Activated CD4-positive, alpha-beta T cell treated with anti-CD3 and anti-CD28 coated beads for 36 hours (primary cell): Measurements from ENCODE around the gene FGFR3. TPM values are rescaled to one million over a fixed set of nuclear protein-coding genes. Genes with fewer than 3 reads are reported as not detected.

Source experiments
- ATAC-seq: fragments of 200-7000 bp; cut with Tn5 transposase; one replicate; pipeline ENCODE4 v1.10.0; 2021; ENCODE audit warnings: mild to moderate bottlenecking, moderate library complexity
- CTCF ChIA-PET: fragments of 350-600 bp; sonication (Branson Sonifier 250); formaldehyde crosslinking; loops from one replicate; lab custom pipeline; 2021; ENCODE audit warnings: antibody characterized with exemption; lab: Charles Lee
- POLR2A ChIA-PET: fragments of 350-600 bp; sonication (Branson Sonifier 250); formaldehyde crosslinking; loops from one replicate; lab custom pipeline; 2021; ENCODE audit warnings: antibody characterized with exemption, inconsistent platforms; lab: Charles Lee
- DNase-seq: peaks from one replicate; pipeline ENCODE4 v3.0.0-alpha.2; 2020
- H3K27ac Mint-ChIP-seq: one replicate; pipeline ENCODE4 v1.8.0; 2021; ENCODE audit warnings: mixed read lengths
- H3K27me3 Mint-ChIP-seq: one replicate; pipeline ENCODE4 v1.8.0; 2021; ENCODE audit warnings: mixed read lengths
- H3K36me3 Mint-ChIP-seq: one replicate; pipeline ENCODE4 v1.8.0; 2021; ENCODE audit warnings: low read depth, mixed read lengths
- H3K4me1 Mint-ChIP-seq: one replicate; pipeline ENCODE4 v1.8.0; 2021; ENCODE audit warnings: mixed read lengths
- H3K4me3 Mint-ChIP-seq: one replicate; pipeline ENCODE4 v1.8.0; 2021; ENCODE audit warnings: mild to moderate bottlenecking, moderate library complexity, mixed read lengths
- H3K9me3 Mint-ChIP-seq: one replicate; pipeline ENCODE4 v1.8.0; 2021; ENCODE audit warnings: low read depth, mixed read lengths
- intact Hi-C, 2 experiments: fragments of 100-400 bp; cut with DNase I in 1 of 2; cut with micrococcal nuclease in 1 of 2; formaldehyde crosslinking; loops; one replicate each; pipeline versions ENCODE4 v1.14.2 to v1.15.1; 2022 to 2024; cut with DNase I, micrococcal nuclease
- total RNA-seq, 2 experiments: library from RNA; stranded (reverse); gene quantifications; one replicate each; pipeline ENCODE4 v1.2.3, GENCODE V29; 2021

Gene FGFR3
- total RNA-seq, 2 experiments from 2014 or later: 0.11 TPM; not detected in 1

- Mint-ChIP-seq H3K9me3 (no peaks in the 10 kb centered on the region), H3K4me1 (no peaks in the 10 kb centered on the region)
- intact Hi-C loops: no loop called here
These were observed 13.7 kb downstream of the FGFR3 start for GRCh38 chr4:1806596-1807331.

GRCh38 chr4:1807332-1807777 lies 14.3 kb downstream of the FGFR3 start:
- ChIA-PET CTCF (interaction anchor here (0.8 to 7.1 kb wide), 3 partner anchors 11 to 61 kb away, joined by 3 to 104 read pairs (median 5); no protein-coding TSS in a partner anchor), POLR2A (no interaction called here)
- peak; percentile 30 for DNase-seq
- no peak overlapping the region for H3K4me3 Mint-ChIP-seq
- intact Hi-C loops: no loop called here
- H3K36me3 Mint-ChIP-seq: no peaks in the 10 kb centered on the region
- no peaks in the 10 kb centered on the region for H3K9me3 Mint-ChIP-seq
- ATAC-seq: no peak
- no peak overlapping the region for H3K27ac Mint-ChIP-seq
- H3K27me3 Mint-ChIP-seq: no peaks in the 10 kb centered on the region
- no peaks in the 10 kb centered on the region for H3K4me1 Mint-ChIP-seq

More at GRCh38 chr4:1806596-1807331, 13.7 kb downstream of the FGFR3 start:
- no peaks in the 10 kb centered on the region for H3K27me3 Mint-ChIP-seq
- H3K4me3 Mint-ChIP-seq: no peak overlapping the region
- no peak overlapping the region for H3K27ac Mint-ChIP-seq
- ATAC-seq: no peak
- DNase-seq: no peak
- POLR2A ChIA-PET: no interaction called here
- CTCF ChIA-PET: interaction anchor here (7.1 kb wide), 1 partner anchor 60 kb away, joined by 104 read pairs; no protein-coding TSS in a partner anchor
- H3K36me3 Mint-ChIP-seq: no peaks in the 10 kb centered on the region

- no peak for ATAC-seq
- intact Hi-C loops: no loop called here
These were observed 15.3 kb downstream of the FGFR3 start for GRCh38 chr4:1808396-1808795.

GRCh38 chr4:1808851-1809753 lies 16.0 kb downstream of the FGFR3 start:
- no peak overlapping the region for H3K4me3 Mint-ChIP-seq
- no peaks in the 10 kb centered on the region for H3K9me3 Mint-ChIP-seq
- ChIA-PET CTCF (interaction anchor here (0.6 to 7.1 kb wide), 15 partner anchors 9 to 450 kb away, joined by 3 to 104 read pairs (median 4); no protein-coding TSS in a partner anchor), POLR2A (no interaction called here)
- intact Hi-C loops: no loop called here
- H3K4me1 Mint-ChIP-seq: no peaks in the 10 kb centered on the region
- DNase-seq (no peak), ATAC-seq (no peak)
- H3K27me3 Mint-ChIP-seq: no peaks in the 10 kb centered on the region
- H3K36me3 Mint-ChIP-seq: peaks cover 3% of the 10 kb centered on the region
- no peak overlapping the region for H3K27ac Mint-ChIP-seq

More at GRCh38 chr4:1808396-1808795, 15.3 kb downstream of the FGFR3 start:
- H3K9me3 Mint-ChIP-seq: no peaks in the 10 kb centered on the region
- H3K4me3 Mint-ChIP-seq: no peak overlapping the region
- POLR2A ChIA-PET: no interaction called here
- CTCF ChIA-PET: interaction anchor here (0.6 to 7.1 kb wide), 9 partner anchors 8 to 115 kb away, joined by 3 to 104 read pairs (median 3); no protein-coding TSS in a partner anchor
- no peak for DNase-seq
- no peaks in the 10 kb centered on the region for H3K4me1 Mint-ChIP-seq
- peaks cover under 1% of the 10 kb centered on the region for H3K36me3 Mint-ChIP-seq
- H3K27me3 Mint-ChIP-seq: no peaks in the 10 kb centered on the region
- no peak overlapping the region for H3K27ac Mint-ChIP-seq

- ChIA-PET POLR2A (no interaction called here), CTCF (interaction anchor here (0.6 to 7.1 kb wide), 13 partner anchors 19 to 451 kb away, joined by 3 to 104 read pairs (median 4); no protein-coding TSS in a partner anchor)
- Mint-ChIP-seq H3K4me1 (no peaks in the 10 kb centered on the region), H3K4me3 (no peak overlapping the region), H3K27ac (no peak overlapping the region), H3K27me3 (no peaks in the 10 kb centered on the region), H3K9me3 (no peaks in the 10 kb centered on the region), H3K36me3 (peaks cover 3% of the 10 kb centered on the region)
- peak; percentile 93 for ATAC-seq
- peak; percentile 88 for DNase-seq
- intact Hi-C loops: loop anchor here (1.0 kb wide), 2 partner anchors 62 to 89 kb away; no protein-coding TSS in a partner anchor
These were observed 16.8 kb downstream of the FGFR3 start for GRCh38 chr4:1809754-1810502.

- ChIA-PET CTCF (interaction anchor here (0.6 to 7.1 kb wide), 6 partner anchors 57 to 118 kb away, joined by 3 to 104 read pairs (median 4); no protein-coding TSS in a partner anchor), POLR2A (no interaction called here)
- H3K4me1 Mint-ChIP-seq: no peaks in the 10 kb centered on the region
- no peak overlapping the region for H3K4me3 Mint-ChIP-seq
- peaks cover 5% of the 10 kb centered on the region for H3K36me3 Mint-ChIP-seq
- no peak for DNase-seq
- H3K9me3 Mint-ChIP-seq: no peaks in the 10 kb centered on the region
- H3K27me3 Mint-ChIP-seq: no peaks in the 10 kb centered on the region
- intact Hi-C loops: loop anchor here (1.0 kb wide), 2 partner anchors 62 to 89 kb away; no protein-coding TSS in a partner anchor
- H3K27ac Mint-ChIP-seq: no peak overlapping the region
- ATAC-seq: no peak
These were observed 17.7 kb downstream of the FGFR3 start for GRCh38 chr4:1810765-1811164.

- ATAC-seq (no peak), DNase-seq (peak; percentile 3)
- POLR2A ChIA-PET: interaction anchor here (0.6 kb wide), 1 partner anchor 117 kb away, joined by 3 read pairs; no protein-coding TSS in a partner anchor
- Mint-ChIP-seq H3K36me3 (peaks cover 14% of the 10 kb centered on the region), H3K27me3 (no peaks in the 10 kb centered on the region), H3K4me1 (no peaks in the 10 kb centered on the region), H3K4me3 (no peak overlapping the region), H3K9me3 (no peaks in the 10 kb centered on the region), H3K27ac (no peak overlapping the region)
- intact Hi-C loops: no loop called here
- CTCF ChIA-PET: interaction anchor here (0.7 to 7.1 kb wide), 3 partner anchors 66 to 93 kb away, joined by 3 to 104 read pairs (median 3); no protein-coding TSS in a partner anchor
These were observed 19.6 kb downstream of the FGFR3 start for GRCh38 chr4:1812720-1813119.

- Mint-ChIP-seq H3K36me3 (peaks cover 14% of the 10 kb centered on the region), H3K4me3 (no peak overlapping the region), H3K4me1 (no peaks in the 10 kb centered on the region), H3K27ac (no peak overlapping the region), H3K9me3 (no peaks in the 10 kb centered on the region), H3K27me3 (no peaks in the 10 kb centered on the region)
- CTCF ChIA-PET: interaction anchor here (1.0 to 1.5 kb wide), 3 partner anchors 61 to 87 kb away, joined by 3 to 4 read pairs (median 3); no protein-coding TSS in a partner anchor
- DNase-seq (no peak), ATAC-seq (no peak)
- POLR2A ChIA-PET: no interaction called here
- intact Hi-C loops: no loop called here
These were observed 20.1 kb downstream of the FGFR3 start for GRCh38 chr4:1813231-1813630.

- no peak for ATAC-seq
- H3K4me1 Mint-ChIP-seq: no peaks in the 10 kb centered on the region
- no peak overlapping the region for H3K27ac Mint-ChIP-seq
- H3K9me3 Mint-ChIP-seq: no peaks in the 10 kb centered on the region
- DNase-seq: no peak
- ChIA-PET POLR2A (no interaction called here), CTCF (interaction anchor here (1.0 to 1.6 kb wide), 4 partner anchors 62 to 86 kb away, joined by 3 to 7 read pairs (median 4); no protein-coding TSS in a partner anchor)
- no peak overlapping the region for H3K4me3 Mint-ChIP-seq
- H3K27me3 Mint-ChIP-seq: no peaks in the 10 kb centered on the region
- intact Hi-C loops: no loop called here
- H3K36me3 Mint-ChIP-seq: peaks cover 14% of the 10 kb centered on the region
These were observed 20.8 kb downstream of the FGFR3 start for GRCh38 chr4:1813915-1814314.

GRCh38 chr4:1814453-1814852 lies 21.4 kb downstream of the FGFR3 start:
- Mint-ChIP-seq H3K9me3 (no peaks in the 10 kb centered on the region), H3K4me3 (no peak overlapping the region), H3K27me3 (no peaks in the 10 kb centered on the region), H3K4me1 (no peaks in the 10 kb centered on the region), H3K36me3 (peaks cover 17% of the 10 kb centered on the region), H3K27ac (no peak overlapping the region)
- intact Hi-C loops: no loop called here
- POLR2A ChIA-PET: no interaction called here
- DNase-seq: no peak
- CTCF ChIA-PET: interaction anchor here (1.1 to 1.6 kb wide), 3 partner anchors 62 to 86 kb away, joined by 3 to 7 read pairs (median 4); no protein-coding TSS in a partner anchor
- no peak for ATAC-seq
